ENCODE results near the gene HSPB7.

Gene HSPB7

DNA sequence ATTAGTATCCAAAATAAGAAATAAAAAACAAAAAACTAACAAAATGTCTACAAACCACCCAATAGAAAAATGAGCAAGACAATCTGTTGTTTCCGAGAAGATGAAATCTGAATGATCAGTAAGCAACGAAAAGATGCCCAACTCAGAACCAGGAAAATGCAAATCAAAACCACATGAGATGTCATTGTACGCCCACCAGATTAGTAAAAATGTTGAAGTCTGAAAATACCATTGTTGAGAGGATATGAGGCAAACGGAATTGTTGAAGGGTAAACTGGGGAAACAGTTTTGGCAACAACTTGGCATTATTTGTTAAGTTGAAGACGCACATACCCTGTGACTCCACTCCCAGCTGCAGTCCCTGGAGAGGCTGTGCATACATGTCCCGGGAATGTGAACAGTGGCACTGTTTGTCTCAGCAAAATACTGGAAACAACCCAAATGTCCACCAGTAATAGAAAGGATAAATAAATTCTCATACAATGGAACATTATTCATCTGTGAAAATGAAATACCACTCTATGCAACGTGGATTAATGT, 52.5 kb downstream of the HSPB7 start:
- no peak overlapping the region for H3K4me3 ChIP-seq (ENCODE audit: control insufficient read depth, low read depth, low read length)

More for the DNA sequence above, 52.5 kb downstream of the HSPB7 start:
- no peak for TF ChIP-seq CTCF (conservative IDR thresholded peaks at IDR 0.05; ENCODE audit: control insufficient read depth, insufficient read depth, low read depth, low read length)
- peak; percentile 94 for DNase-seq (ENCODE audit: low read depth)

Data from fibroblast of mammary gland (primary cell).